Omental fat pad (tissue), 4 donors: ENCODE data around the gene PLA2G10. TPM values are rescaled to one million over a fixed set of nuclear protein-coding genes. Genes with fewer than 3 reads are reported as not detected.
"Not testable (repeated sequence)": the region's sequence is repeated elsewhere in the genome, so short reads cannot be mapped to it uniquely, and the experiment has no call there.

Experiments
- ATAC-seq: fragments of 150-250 bp; one replicate; pipeline ENCODE4 v1.9.1; 2016; ENCODE audit warnings: mild to moderate bottlenecking, moderate library complexity; ENCODE audit not compliant: low FRiP score
- DNase-seq: peaks from one replicate; pipeline ENCODE4 v3.0.0-alpha.2; 2019; ENCODE audit warnings: low spot score
- total RNA-seq, 4 donors: library from RNA; depleted of rRNA; stranded (reverse); fragments of >200 nt; gene quantifications; one replicate each; pipeline ENCODE4 v1.1.0, GENCODE V29; 2016
- TF ChIP-seq, protein P1 (sequence below), 3 donors: fragments of 450-650 bp; IDR thresholded peaks; one replicate each; pipeline ENCODE4 v1.5.1; 2016 to 2017; ENCODE audit warnings: antibody characterized with exemption in 3 of 3, mild to moderate bottlenecking in 3 of 3, moderate library complexity in 2 of 3

The PLA2G10 gene
- not detected for total RNA-seq

- not testable (repeated sequence) for ATAC-seq, DNase-seq
These were observed at the start of gene PLA2G10 for GRCh38 chr16:14694129-14694528. Gene PLA2G10 (minus strand): TSS chr16:14694308. CDS start chr16:14694229, 79 bp downstream.

GRCh38 chr16:14742273-14743128 lies 48.4 kb upstream of the PLA2G10 start, which contains the start of gene NPIPA2:
Gene NPIPA2 (plus strand): TSS chr16:14742533. CDS start chr16:14748066, 5,533 bp downstream.
- ATAC-seq = peak; percentile 100

GRCh38 chr16:14741794-14742193 lies 47.7 kb upstream of the PLA2G10 start:
- ATAC-seq, DNase-seq: not testable (repeated sequence)

More at GRCh38 chr16:14742273-14743128, 48.4 kb upstream of the PLA2G10 start, which contains the start of gene NPIPA2:
- DNase-seq = not testable (repeated sequence)

- not testable (repeated sequence) for DNase-seq, ATAC-seq
These were observed 46.8 kb upstream of the PLA2G10 start for GRCh38 chr16:14740832-14741385.

- ATAC-seq, DNase-seq: not testable (repeated sequence)
These were observed 39.1 kb upstream of the PLA2G10 start for GRCh38 chr16:14733233-14733632.

DNA sequence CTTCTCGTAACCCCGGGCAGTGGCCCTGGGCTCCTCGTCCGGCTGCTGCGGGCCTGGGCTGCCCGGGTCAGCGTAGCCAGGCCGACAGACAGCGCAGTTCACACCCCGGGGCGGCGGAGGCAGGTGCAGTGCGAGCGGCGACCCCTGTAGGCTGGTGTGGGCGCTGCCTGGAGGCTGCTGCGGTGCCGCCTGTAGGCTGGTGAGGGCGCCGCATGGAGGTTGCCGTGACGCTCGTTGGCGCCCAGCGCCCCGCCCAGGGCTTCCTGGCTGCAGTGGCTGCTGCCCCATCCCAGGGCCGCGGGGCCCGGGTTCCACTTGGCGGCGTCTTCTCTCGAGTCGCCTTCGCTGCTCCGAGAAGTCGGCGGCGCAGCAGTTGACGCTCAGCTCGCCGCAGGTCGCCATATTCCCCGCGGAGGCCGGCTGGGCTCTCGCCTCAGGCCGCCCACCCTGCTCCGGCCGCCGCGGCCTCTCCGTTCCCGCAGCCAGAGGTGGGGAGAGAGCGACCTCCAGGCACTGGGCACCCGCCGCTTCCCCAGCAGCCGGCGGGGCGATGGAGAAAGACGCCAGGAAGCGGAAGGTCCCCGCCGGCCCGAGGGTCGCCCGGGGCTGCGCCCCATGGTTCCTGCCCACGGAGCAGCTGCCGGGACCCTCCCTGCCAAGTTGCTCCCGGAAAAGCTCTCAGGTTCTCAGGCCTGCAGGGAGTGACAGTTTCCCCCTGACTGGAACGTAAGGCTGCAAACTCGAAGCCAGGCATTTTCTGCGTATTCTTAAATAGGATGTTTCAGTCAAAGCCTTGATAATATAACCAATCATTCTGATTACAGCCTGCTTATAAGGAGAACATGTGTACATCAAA lies 9.3 kb upstream of the PLA2G10 start, which contains the start of gene NPIPA3:
Gene NPIPA3, plus strand, starts transcription at position 256 of the 856 bp plus-strand sequence. CDS start 5,533 bp downstream, outside the sequence.
- peak; percentile 97 for ATAC-seq
- DNase-seq = not testable (repeated sequence)

DNA sequence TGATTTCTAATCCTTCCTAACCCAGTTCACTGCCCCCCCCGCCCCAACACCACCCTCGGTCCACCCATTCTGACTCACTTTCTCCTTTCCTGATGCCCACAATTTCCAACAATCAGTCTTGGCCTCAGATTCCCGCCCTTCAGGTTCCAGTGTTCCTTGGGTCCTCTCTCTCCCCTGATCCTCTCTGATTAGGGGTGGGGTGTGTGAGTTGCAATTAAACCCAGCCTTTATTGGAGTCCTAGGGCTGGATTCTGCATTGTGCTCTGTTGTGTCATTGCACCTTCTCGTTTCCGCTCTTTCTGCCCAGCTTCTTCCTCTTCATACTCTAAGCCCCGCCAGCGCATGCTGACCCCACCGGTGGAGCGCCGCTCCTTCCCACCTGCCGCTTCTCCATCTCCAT lies 8.6 kb upstream of the PLA2G10 start:
- not testable (repeated sequence) for DNase-seq, ATAC-seq

- ATAC-seq, DNase-seq: not testable (repeated sequence)
These were observed 7.8 kb upstream of the PLA2G10 start for GRCh38 chr16:14701859-14702258.

- not testable (repeated sequence) for ATAC-seq, DNase-seq
These were observed 8.0 kb downstream of the PLA2G10 start for GRCh38 chr16:14685870-14686793.

DNA sequence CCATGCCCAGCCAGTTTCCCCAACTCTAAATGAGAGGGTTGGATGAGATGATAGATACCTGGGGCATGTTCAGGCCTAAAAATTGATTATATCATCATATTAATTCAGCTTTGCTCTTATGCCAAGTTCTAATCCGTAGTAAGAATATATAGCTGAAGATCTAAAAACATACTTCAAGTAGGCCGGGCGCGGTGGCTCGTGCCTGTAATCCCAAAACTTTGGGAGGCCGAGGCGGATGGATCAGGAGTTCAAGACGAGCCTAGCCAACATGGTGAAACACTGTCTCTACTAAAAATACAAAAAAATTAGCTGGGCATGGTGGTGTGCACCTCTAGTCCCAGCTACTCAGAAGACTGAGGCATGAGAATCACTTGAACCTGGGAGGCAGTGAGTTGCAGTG lies 12.0 kb downstream of the PLA2G10 start:
- TF ChIP-seq, protein P1, sequence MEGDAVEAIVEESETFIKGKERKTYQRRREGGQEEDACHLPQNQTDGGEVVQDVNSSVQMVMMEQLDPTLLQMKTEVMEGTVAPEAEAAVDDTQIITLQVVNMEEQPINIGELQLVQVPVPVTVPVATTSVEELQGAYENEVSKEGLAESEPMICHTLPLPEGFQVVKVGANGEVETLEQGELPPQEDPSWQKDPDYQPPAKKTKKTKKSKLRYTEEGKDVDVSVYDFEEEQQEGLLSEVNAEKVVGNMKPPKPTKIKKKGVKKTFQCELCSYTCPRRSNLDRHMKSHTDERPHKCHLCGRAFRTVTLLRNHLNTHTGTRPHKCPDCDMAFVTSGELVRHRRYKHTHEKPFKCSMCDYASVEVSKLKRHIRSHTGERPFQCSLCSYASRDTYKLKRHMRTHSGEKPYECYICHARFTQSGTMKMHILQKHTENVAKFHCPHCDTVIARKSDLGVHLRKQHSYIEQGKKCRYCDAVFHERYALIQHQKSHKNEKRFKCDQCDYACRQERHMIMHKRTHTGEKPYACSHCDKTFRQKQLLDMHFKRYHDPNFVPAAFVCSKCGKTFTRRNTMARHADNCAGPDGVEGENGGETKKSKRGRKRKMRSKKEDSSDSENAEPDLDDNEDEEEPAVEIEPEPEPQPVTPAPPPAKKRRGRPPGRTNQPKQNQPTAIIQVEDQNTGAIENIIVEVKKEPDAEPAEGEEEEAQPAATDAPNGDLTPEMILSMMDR (IDR thresholded peaks at IDR 0.05) = no peak
- ATAC-seq (no peak), DNase-seq (no peak)

- ATAC-seq = no peak
- DNase-seq = no peak
- TF ChIP-seq, protein P1 (IDR thresholded peaks at IDR 0.05) = no peak
These were observed 13.0 kb downstream of the PLA2G10 start for GRCh38 chr16:14681115-14681514.

DNA sequence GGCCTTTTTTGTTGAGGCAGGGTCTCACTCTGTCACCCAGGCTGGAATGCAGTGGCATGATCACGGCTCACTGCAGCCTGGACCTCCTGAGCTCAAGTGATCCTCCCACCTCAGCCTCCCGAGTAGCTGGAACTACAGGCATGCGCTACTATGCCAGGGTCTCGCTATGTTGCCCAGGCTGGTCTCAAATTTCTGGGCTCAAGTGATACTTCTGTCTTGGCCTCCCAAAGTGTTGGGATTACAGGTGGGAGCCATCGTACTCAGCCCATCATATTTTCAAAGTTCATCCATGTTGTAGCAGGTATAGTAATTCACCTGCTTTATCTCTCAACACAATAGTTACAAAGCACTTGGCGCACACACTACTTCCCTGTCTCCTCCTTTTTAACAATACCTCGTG lies 13.7 kb downstream of the PLA2G10 start:
- not testable (repeated sequence) for ATAC-seq, DNase-seq
